ENCODE measurements around the gene RFPL2.

DNA sequence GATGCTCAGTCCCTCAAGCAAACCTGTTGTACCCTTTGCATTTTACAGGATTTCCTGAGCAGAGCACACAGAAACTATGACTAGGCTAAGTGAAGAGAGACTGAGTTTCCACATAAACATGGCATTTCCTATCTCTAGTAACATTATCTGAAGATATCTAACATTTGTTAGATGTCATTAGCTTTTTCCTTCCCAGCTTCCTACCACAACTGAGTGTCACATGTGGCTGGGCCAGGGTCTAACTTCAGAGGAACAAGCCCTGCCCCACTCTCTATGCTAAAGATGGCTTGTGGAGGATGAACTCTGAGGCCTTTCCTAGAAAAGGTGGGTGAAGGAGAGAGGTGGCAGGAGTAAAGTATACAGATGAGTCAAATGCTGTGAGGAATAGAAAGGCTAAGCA is 62.3 kb downstream of the RFPL2 start:
- TF ChIP-seq YY1 (IDR thresholded peaks at IDR 0.05; ENCODE audit: low read depth) = no peak
- TF ChIP-seq, protein P1, sequence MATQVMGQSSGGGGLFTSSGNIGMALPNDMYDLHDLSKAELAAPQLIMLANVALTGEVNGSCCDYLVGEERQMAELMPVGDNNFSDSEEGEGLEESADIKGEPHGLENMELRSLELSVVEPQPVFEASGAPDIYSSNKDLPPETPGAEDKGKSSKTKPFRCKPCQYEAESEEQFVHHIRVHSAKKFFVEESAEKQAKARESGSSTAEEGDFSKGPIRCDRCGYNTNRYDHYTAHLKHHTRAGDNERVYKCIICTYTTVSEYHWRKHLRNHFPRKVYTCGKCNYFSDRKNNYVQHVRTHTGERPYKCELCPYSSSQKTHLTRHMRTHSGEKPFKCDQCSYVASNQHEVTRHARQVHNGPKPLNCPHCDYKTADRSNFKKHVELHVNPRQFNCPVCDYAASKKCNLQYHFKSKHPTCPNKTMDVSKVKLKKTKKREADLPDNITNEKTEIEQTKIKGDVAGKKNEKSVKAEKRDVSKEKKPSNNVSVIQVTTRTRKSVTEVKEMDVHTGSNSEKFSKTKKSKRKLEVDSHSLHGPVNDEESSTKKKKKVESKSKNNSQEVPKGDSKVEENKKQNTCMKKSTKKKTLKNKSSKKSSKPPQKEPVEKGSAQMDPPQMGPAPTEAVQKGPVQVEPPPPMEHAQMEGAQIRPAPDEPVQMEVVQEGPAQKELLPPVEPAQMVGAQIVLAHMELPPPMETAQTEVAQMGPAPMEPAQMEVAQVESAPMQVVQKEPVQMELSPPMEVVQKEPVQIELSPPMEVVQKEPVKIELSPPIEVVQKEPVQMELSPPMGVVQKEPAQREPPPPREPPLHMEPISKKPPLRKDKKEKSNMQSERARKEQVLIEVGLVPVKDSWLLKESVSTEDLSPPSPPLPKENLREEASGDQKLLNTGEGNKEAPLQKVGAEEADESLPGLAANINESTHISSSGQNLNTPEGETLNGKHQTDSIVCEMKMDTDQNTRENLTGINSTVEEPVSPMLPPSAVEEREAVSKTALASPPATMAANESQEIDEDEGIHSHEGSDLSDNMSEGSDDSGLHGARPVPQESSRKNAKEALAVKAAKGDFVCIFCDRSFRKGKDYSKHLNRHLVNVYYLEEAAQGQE (IDR thresholded peaks at IDR 0.05; ENCODE audit: low read depth) = no peak
